ENCODE results near the gene SYNDIG1.

Gene SYNDIG1

DNA sequence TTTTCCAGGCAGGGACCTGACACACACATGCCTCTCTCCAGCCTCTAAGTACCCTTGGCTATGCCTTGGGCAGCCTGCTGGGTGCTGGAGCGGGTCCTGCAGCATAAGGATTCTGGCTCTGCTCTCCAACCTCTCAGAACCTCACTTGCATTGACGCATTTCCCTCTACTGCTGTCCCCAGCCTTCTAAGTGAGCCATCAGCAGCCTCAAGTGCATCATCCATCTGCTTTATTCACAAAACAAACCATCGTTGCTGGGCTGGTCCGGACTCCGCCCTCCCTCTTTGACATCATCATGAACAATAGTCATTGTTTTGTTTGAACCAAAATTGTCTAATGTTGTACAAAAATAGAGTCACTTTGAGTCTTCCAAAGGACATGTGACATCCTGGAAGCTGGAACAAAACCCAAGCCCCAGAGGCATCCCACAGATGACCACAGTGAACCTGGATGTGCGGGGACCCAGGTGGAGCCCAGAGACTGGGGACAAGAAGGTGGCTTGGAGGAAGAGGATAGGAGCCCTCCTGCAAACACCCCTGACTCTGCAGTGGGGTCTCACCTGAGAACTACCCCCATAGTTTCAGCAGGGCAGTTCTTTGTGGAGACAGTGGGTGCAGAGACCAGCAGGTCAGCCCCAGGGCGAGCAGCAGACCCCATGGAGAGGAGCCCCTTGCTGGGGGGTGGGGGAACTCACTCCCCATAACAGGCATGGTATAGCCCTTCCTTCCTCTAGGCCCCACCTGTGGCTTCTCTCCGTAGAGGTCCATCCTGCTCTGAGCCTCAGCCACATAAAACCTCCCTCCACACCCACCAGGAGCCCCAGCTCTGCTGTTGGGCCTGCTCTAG lies 230.1 kb downstream of the SYNDIG1 start:
- no peak for DNase-seq

DNA sequence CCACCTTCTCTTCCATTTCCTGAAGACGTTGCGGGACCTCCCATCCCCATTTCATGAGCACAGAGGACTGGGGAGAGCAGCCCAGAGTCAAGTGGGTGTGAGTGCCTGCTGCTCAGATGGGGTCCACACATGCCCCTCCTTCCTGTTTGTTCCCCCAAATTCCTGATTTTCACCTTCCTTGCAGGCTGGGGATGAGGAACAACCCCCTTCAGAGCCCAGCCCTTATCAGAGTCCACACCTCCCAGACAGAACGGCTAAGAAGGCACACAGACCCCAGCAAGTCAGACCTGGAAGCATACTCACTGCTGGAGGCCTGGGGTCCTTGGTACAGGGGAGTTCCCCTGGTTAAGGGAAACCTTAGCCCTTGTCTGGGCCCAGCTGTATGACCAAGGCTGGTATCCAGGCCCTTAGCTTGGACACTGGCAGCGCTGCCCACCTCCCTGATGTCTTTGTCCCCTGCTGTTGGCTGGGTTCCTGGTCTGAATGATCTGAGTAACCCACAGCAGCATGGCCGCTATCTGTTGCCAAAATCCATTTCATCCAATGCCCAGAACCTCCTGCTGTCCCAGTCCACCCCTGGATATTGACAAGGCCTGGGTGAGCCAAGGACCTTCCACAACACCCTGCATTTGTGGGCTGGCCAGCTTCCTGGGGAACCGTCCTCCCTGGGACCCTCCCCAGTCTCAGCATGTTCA lies 230.9 kb downstream of the SYNDIG1 start:
- DNase-seq = no peak

GRCh38 chr20:24701027-24701426 lies 231.6 kb downstream of the SYNDIG1 start:
- DNase-seq = no peak

- no peak for DNase-seq
Observed at GRCh38 chr20:24701668-24702067, 232.2 kb downstream of the SYNDIG1 start.

GRCh38 chr20:24702501-24703283 lies 233.3 kb downstream of the SYNDIG1 start:
- DNase-seq = no peak

- no peak for DNase-seq
Observed at GRCh38 chr20:24703284-24703610, 233.8 kb downstream of the SYNDIG1 start.

- no peak for DNase-seq
Observed at GRCh38 chr20:24704899-24705298, 235.5 kb downstream of the SYNDIG1 start.

- DNase-seq = no peak
Observed at GRCh38 chr20:24705486-24705885, 236.1 kb downstream of the SYNDIG1 start.

DNA sequence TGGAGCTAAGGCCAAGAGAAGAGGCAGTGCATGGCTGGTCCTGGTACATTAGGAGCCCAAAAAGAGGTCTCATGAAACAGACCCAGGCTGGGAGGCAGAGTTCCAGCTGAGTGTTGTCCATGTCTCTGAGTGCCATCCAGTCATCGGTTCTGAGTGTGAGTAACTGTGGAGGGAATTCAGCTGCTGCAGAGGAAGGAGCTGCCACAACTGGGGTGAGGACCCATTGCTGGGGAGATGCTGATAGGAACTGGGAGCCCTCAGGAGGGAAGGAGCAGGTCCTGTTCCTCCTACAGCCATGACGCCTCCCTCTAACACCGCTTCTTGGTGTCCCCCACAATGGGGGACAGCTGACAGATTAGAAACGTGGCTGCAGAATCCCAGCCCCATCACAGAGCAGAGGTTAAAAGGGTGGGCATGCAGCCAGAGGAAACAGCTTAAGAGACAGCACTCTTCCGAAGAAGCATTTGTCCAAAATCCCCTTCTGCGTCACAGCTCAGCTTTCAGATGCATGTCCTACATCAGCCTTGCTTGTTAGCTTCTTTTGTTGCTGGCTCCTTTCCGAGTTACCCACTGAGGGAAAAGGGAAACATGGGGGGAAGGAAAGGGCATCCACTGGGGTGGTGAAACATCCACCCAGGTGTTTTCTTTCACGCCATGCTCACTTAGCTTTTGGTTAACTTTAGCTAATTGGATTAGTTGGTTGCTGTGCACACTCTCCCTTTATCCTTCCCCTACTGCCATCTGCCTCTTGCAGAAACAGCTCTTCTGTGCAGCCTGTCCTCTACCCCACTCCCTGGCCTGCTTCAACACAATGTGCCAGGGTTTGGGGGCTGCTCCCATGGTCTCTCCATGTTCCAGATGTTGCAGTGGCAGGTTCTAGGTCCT lies 239.2 kb downstream of the SYNDIG1 start:
- DNase-seq = no peak
